GM19351 (cell line): Measurements from ENCODE around the gene BTBD9.
"Not testable (repeated sequence)": the region's sequence is repeated elsewhere in the genome, so short reads cannot be mapped to it uniquely, and the experiment has no call there.

Experiments used
- ATAC-seq: cut with Tn5 transposase; IDR thresholded peaks from one replicate; pipeline ENCODE4 v1.9.1; 2021; ENCODE audit warnings: mild to moderate bottlenecking, moderate library complexity; ENCODE audit not compliant: unreplicated experiment

The BTBD9 gene

GRCh38 chr6:38438097-38438496, 201.6 kb downstream of the BTBD9 start:
- no peak for ATAC-seq

GRCh38 chr6:38436726-38437465, 202.8 kb downstream of the BTBD9 start:
- ATAC-seq, result no peak

GRCh38 chr6:38435330-38435729, 204.4 kb downstream of the BTBD9 start:
- ATAC-seq, result no peak

GRCh38 chr6:38434051-38434450, 205.7 kb downstream of the BTBD9 start:
- no peak for ATAC-seq

GRCh38 chr6:38432479-38432878, 207.2 kb downstream of the BTBD9 start:
- ATAC-seq, result no peak

GRCh38 chr6:38432079-38432478, 207.7 kb downstream of the BTBD9 start:
- ATAC-seq, result no peak

- no peak for ATAC-seq
Measured at GRCh38 chr6:38429546-38429945, 210.2 kb downstream of the BTBD9 start.

GRCh38 chr6:38427492-38428210, 212.1 kb downstream of the BTBD9 start:
- ATAC-seq, result peak; percentile 63

- ATAC-seq, result not testable (repeated sequence)
Measured at GRCh38 chr6:38425788-38426488, 213.8 kb downstream of the BTBD9 start.

GRCh38 chr6:38423746-38424145, 216.0 kb downstream of the BTBD9 start:
- ATAC-seq, result no peak

GRCh38 chr6:38420207-38420606, 219.5 kb downstream of the BTBD9 start:
- no peak for ATAC-seq

- ATAC-seq, result no peak
Measured at GRCh38 chr6:38417521-38417920, 222.2 kb downstream of the BTBD9 start.

GRCh38 chr6:38415231-38416005, 224.3 kb downstream of the BTBD9 start:
- no peak for ATAC-seq

- ATAC-seq, result no peak
Measured at GRCh38 chr6:38413102-38413800, 226.5 kb downstream of the BTBD9 start.

GRCh38 chr6:38407192-38407591, 232.5 kb downstream of the BTBD9 start:
- no peak for ATAC-seq

GRCh38 chr6:38406096-38406495, 233.6 kb downstream of the BTBD9 start:
- ATAC-seq, result no peak

- no peak for ATAC-seq
Measured at GRCh38 chr6:38404900-38405556, 234.7 kb downstream of the BTBD9 start.

- no peak for ATAC-seq
Measured at GRCh38 chr6:38404355-38404754, 235.4 kb downstream of the BTBD9 start.

GRCh38 chr6:38403548-38403947, 236.2 kb downstream of the BTBD9 start:
- ATAC-seq, result no peak

- no peak for ATAC-seq
Measured at GRCh38 chr6:38400764-38401163, 239.0 kb downstream of the BTBD9 start.
